Stimulated activated CD4-positive, alpha-beta T cell treated with anti-CD3 and anti-CD28 coated beads, Interleukin-15, amount 100 ng/mL, for 48 hours (primary cell): ENCODE measurements around the gene ZCCHC10.
A peak's percentile ranks its signal among the peaks of the same experiment; 100 is the strongest.
"Not testable (repeated sequence)": the region's sequence is repeated elsewhere in the genome, so short reads cannot be mapped to it uniquely, and the experiment has no call there.

Experiments used
- DNase-seq, 2 donors: peaks; one replicate each; pipeline ENCODE4 v3.0.0-alpha.2; 2020; ENCODE audit warnings: low read depth in 2 of 2

Gene ZCCHC10

DNA sequence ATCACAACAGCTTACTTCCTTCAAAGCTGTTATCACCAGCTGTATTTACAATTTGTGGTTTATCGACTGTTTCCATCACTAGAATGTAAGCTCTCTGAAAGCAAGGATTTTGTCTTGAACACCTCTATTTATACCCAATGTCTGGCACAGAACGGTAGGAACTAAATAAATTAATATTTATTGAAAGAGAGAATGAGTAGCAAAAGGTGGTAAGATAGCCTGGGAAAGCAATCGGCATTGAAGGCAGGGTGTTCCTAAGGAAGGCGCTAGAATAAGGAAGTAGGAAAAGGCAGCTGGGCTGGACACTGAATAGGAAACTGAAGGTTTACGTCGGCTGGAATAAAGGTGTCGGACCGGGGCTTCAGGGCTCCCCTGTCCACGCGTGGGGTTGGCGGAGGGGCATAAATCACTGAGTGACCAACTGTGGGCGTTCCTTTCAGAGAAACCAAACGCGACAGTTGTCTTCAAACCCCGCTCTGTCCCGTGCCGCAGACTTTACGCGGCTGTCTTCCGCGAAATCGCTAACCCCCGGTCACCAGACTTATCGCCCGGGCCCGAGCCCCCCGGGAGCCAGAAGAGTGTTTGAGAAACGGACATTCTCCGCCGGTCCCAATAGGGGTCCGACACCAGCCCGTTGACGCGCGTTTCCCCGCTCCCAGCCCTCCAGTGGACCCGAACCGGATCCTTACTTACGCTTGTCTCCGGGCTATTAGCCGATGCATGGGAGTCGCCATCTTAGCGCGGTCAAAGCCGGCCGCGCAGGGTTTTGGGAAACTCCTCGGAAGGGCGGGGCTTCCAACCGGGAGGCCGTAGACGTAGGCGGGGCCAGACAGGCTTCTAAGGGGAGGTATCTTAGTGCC lies at the start of gene ZCCHC10:
TSS of gene ZCCHC10 (minus strand) at position 746 of the 860 bp plus-strand sequence. CDS start at position 734, 12 bp downstream.
- peak; percentile 83 to 93 for DNase-seq

DNA sequence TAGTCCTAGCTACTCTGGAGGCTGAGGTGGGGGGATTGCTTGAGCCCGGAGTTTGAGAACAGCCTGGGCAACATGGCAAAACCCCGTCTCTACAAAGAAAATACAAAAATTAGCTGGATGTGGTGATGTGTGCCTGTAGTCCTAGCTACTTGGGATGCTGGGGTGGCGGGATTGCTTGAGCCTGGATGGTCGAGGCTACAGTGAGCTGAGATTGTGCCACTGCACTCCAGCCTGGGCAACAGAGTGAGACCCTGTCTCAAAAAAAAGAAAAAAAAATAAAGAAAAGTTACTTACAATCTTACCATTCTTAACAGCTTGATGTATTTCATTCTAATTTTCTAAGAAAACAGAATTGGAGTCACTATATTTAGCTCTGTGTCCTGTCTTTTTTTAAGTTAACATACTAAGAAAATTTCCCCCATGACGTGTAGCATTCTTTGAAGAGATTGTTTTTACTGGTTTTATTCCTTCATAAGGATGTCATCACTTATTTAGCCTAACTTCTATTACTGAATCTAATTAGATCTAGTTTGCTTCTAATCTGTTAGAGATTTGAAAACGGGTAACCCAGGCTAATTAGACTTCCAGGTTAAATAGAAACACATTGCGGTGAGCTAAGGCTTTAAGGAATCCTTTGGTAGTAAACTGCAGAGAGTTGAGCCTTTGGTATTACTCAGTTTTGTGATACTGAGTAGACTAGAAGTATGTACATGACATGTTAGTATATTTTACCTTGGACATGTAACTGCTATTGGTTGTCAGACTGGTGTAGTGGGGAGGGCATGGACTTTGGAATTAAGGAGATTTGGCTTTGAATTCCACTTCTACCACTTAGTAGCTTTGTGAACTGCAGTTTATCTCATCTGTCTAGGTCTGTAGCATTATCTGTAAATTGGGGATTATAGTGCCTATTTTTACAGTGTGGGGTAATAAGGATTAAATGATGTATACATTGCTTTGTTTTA lies 49.5 kb upstream of the ZCCHC10 start:
- no peak for DNase-seq

GRCh38 chr5:133072021-133072420 lies 45.7 kb upstream of the ZCCHC10 start:
- no peak for DNase-seq

DNA sequence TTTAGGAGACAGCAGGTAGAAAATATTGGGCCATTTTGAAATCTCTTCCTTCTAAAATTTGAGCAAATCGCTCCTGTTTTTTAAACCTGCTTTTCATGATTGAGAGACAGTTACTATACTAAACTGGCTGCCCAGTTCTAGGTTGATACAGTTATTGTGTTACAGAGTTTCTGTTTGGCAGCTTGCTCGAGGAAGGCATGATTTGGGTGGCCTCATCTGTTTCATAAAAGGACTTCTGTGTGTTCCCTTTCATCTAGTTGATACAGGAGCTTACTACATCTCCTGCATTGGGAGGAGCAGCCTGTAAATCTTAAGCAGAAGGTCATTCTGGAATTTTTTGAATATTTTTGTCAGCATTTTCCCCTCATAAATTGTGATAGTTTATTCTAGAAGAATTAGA lies 39.7 kb upstream of the ZCCHC10 start:
- DNase-seq = no peak

DNA sequence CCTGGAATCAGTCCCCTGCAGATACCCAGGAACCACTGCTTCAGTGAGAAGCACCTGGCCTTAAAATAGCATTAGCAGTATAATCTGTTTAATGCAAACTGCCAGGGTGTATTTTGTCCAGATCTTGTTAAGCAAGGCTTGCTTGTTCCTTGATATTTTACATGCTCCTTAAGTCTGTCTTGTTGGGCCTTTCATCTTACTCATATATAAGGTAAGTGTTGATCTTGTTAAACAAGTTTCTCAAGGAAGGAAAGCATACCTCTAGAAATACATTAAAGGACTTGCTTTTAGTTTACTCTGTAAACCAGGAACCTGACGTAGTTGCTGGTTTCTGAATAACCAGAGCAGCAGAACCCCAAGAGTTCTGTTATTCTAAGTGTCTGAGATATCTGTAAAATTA lies 39.1 kb upstream of the ZCCHC10 start:
- DNase-seq = no peak

DNA sequence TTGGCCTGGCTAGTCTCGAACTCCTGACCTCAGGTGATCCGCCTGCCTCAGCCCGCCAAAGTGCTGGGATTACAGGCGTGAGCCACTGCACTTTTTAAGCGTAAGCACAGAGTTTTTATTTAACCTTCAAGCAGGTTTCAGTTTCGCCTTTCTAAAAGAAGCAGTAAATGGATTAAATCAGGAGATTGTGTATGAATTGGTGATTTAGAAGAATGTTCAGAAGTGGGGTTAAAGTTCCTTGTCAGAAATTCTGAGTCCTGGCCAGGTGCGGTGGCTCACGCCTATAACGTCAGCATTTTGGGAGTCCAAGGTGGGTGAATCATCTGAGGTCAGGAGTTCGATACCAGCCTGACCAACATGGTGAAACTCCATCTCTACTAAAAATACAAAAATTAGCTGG lies 37.6 kb upstream of the ZCCHC10 start:
- DNase-seq = no peak

DNA sequence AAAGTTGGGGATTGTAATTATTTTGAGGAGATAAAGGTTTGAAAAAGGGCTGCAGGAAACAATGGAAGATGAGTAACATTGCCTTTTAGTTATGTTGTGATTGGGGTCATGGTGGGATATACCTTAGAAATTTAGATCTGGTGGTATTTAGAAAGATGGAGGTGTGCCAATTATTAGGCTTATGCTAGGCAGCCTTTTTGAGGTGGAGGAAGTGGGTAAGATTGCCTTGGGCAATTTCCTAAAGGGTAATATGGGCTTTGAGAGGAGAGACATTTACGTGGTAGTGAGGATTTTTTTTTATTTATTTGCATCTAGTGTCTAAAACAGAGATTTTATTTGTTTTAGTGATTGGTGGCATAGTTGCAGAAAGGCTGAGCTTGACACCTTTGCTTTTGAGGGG lies 35.9 kb upstream of the ZCCHC10 start:
- DNase-seq = no peak

DNA sequence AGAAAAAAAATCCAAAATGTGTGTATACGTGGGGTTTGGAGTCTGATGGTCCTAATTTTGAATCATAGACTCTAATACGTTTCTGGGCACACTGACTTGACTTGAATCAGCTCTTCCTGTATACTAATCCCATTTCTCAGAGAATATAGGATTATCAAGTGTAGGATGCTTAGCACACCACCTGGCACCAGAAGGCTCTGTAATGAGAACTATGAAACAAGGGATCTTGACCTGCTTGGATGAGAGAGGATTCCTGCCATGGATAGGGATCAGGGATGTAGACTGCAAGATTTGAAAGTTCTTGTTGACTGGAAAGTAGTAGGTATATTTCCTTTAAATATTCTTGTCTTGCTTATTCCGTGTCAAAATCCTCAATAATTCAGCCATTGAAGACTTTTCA lies 33.3 kb upstream of the ZCCHC10 start:
- no peak for DNase-seq

- DNase-seq = no peak
These were observed 30.5 kb upstream of the ZCCHC10 start for GRCh38 chr5:133056891-133057290.

DNA sequence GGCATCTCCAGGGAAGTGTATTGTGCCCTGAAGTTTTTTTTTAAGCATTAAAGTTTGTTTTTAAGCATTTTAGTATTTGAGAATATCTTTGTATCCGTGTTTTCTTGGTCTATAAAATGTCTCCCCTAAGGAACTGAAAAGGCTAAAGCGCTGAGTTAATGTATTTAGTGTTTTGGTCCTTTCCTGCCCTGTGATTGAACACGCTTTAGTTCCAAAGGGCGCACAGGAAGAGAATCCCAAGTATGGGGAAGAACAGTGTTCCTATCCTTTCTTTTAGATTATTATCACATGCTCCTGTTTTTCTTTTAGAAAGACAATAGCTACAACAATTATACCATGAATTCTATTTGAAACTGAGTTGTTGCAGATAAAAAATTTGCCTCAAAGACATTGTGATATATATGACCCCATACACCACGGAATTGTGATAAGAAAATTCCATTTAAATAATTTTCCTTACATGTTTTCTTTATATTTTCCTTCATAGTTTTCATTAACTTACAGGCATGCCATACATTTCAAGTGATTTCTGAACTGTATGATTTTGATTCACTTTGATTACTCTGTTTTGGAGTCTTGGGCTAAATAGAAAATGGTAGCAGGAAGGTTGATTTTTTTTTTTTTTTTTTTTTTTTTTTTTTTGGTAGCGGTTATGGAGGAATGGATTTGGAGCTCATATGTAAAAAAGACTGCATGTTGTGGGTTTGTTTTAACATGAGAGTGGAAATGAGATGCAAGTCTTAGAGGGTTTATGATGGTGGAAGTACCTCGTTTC lies 28.5 kb upstream of the ZCCHC10 start:
- no peak for DNase-seq

DNA sequence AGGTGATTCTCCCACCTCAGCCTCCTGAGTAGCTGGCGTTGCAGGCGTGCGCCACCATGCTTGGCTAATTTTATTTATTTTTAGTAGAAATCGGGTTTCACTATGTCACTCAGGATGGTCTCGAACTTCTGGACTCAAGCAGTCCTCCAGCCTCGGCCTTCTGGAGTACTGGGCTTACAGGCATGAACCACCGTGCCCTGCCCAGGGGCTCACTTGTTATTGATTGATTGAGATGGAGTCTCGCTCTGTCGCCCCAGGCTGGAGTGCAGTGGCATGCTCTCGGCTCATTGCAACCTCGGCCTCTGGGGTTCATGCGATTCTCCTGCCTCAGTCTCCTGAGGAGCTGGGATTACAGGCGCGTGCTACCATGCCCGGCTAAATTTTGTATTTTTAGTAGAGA lies 27.1 kb upstream of the ZCCHC10 start:
- no peak for DNase-seq

GRCh38 chr5:133052317-133053175 lies 26.2 kb upstream of the ZCCHC10 start:
- DNase-seq = peak; percentile 40 to 49

DNA sequence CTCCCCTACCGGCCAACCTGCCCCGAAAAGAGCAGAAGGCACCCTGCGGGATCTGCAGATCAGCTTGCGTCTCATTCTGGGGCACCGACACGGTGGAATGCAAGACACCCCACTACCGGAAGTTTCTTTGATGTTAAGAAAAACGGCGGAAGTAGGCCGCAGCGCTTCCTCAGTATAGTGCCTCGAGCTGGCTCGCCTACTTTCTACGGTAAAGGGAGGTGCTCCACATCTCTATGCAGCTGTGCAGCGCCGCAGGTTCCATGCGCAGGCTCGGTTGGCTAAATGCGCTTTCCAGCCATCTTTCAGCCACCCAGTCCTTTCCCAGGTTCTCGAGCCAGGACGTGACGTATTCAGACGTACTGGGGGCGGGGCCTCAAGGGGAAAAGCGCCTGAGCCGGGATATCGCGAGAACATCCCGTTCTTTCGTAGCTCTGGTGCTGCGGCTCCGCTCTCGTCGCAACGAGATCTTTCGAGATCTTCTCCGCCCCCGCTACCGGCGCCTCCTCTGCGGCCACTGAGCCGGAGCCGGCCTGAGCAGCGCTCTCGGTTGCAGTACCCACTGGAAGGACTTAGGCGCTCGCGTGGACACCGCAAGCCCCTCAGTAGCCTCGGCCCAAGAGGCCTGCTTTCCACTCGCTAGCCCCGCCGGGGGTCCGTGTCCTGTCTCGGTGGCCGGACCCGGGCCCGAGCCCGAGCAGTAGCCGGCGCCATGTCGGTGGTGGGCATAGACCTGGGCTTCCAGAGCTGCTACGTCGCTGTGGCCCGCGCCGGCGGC lies 25.4 kb upstream of the ZCCHC10 start, which contains the start of gene HSPA4:
TSS of gene HSPA4 (plus strand) at position 472 of the 775 bp plus-strand sequence. CDS start at position 710, 238 bp downstream.
- peak; percentile 96 to 97 for DNase-seq

- no peak for DNase-seq
These were observed 24.8 kb upstream of the ZCCHC10 start for GRCh38 chr5:133051061-133051541.

DNA sequence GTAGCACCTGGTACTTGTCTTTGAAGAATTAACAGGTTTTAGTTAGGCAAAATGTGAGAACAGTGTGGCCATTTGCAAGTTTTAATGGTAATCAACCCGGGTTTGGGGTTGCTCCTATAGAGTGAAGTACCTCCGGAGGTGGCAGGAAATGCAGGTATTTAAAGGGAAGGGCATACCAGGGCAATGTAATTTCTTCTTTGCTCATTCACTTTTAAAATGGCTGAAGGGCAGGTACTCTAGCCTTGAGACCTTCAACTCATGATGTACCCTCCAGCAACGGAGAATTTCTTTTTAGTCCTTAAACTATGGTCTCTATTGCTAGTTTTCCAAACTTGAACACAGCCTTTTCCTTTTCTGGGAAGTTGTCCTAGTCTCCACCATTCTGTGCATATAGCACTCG lies 24.2 kb upstream of the ZCCHC10 start:
- DNase-seq = no peak

- no peak for DNase-seq
These were observed 23.3 kb upstream of the ZCCHC10 start for GRCh38 chr5:133049726-133050048.

DNA sequence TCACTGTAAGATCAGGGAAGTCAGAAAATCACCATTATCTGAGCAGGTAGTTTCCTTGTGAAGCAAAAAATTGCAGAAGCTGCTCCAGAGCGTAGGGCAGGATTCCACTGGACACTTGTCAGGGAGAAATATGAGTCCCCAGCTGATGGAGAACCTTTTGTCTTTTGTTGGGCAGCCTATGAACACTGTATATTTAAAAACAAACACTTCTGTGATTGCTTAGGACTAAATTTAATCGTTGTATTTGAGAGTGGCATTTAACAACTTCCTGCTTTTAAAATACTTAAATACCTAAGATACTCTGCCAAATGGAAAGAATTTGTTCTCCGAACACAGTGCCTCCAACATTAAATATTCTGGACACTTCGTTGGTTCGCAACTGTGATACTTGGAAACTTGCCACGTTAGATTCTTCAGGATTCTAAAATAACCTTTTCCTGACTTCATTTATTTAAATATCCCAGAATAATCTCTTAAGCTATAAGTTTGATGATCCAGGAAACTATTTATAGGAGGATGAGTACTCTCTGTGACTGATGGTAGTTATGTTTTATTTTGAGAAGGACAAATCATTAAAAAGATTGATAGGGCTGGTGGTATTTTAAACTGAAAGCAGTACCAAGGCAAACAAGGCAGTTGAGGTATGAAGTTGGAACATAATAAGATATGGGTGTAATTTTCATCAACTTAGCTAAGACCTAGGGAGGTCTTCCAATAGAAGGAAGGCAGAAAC lies 22.8 kb upstream of the ZCCHC10 start:
- no peak for DNase-seq

- DNase-seq = no peak
These were observed 21.1 kb upstream of the ZCCHC10 start for GRCh38 chr5:133047404-133047803.

GRCh38 chr5:133046560-133046959 lies 20.2 kb upstream of the ZCCHC10 start:
- not testable (repeated sequence) for DNase-seq
